HepG2 (cell line): ENCODE data around the gene ZNF792. TPM values are rescaled to one million over a fixed set of nuclear protein-coding genes. Genes with fewer than 3 reads are reported as not detected.

Experiments
- CBFB ChIP-seq: sonication (generic); formaldehyde crosslinking; IDR thresholded peaks from 2 replicates; pipeline ENCODE4 v1.4.0; 2020; ENCODE audit warnings: missing genetic modification reagents
- HNF4A ChIP-seq: sonication (generic); formaldehyde crosslinking; IDR thresholded peaks from 2 replicates; pipeline ENCODE4 v1.4.0; 2020; ENCODE audit warnings: missing genetic modification reagents
- HNRNPH1 ChIP-seq: fragments of 200-400 bp; formaldehyde crosslinking; optimal IDR thresholded peaks from 2 replicates; pipeline ENCODE3; 2017; ENCODE audit warnings: mild to moderate bottlenecking, low read depth, low read length
- LCORL ChIP-seq, 2 experiments: fragments of 450-650 bp in 1 of 2; sonication (generic) in 1 of 2; formaldehyde crosslinking in 1 of 2; IDR thresholded peaks; 2 replicates each; pipeline versions ENCODE4 v1.5.0 to v1.6.1; 2017 to 2020; ENCODE audit warnings: antibody characterized with exemption in 1 of 2, missing genetic modification reagents in 1 of 2
- MNT ChIP-seq: fragments of 450-650 bp; IDR thresholded peaks from 2 replicates; pipeline ENCODE4 v1.6.1; 2016
- NCOA2 ChIP-seq: sonication (generic); formaldehyde crosslinking; IDR thresholded peaks from 2 replicates; pipeline ENCODE4 v1.8.0; 2022; ENCODE audit warnings: inconsistent platforms
- NCOR1 ChIP-seq: fragments of 200-600 bp; sonication (generic); IDR thresholded peaks from 2 replicates; pipeline ENCODE4 v1.7.0; 2017; ENCODE audit warnings: antibody characterized with exemption, low read length, borderline replicate concordance
- NFKB2 ChIP-seq: sonication (generic); formaldehyde crosslinking; IDR thresholded peaks from 2 replicates; pipeline ENCODE4 v1.4.0; 2020; ENCODE audit warnings: missing genetic modification reagents, borderline replicate concordance
- NR2F2 ChIP-seq: IDR thresholded peaks from 2 replicates; pipeline ENCODE4 v1.6.1; 2012; ENCODE audit warnings: low read depth, inconsistent platforms, borderline replicate concordance
- SNAPC4 ChIP-seq: sonication (generic); formaldehyde crosslinking; IDR thresholded peaks from 2 replicates; pipeline ENCODE4 v1.4.0; 2020; ENCODE audit warnings: mild to moderate bottlenecking, missing genetic modification reagents
- XBP1 ChIP-seq: sonication (generic); formaldehyde crosslinking; IDR thresholded peaks from 2 replicates; pipeline ENCODE4 v1.5.0; 2020; ENCODE audit warnings: missing genetic modification reagents
- ZBTB38 ChIP-seq: sonication (generic); formaldehyde crosslinking; IDR thresholded peaks from 2 replicates; pipeline ENCODE4 v1.5.1; 2020; ENCODE audit warnings: mild to moderate bottlenecking, missing genetic modification reagents
- ZFY ChIP-seq: sonication (generic); formaldehyde crosslinking; IDR thresholded peaks from 2 replicates; pipeline ENCODE4 v1.4.0; 2020; ENCODE audit warnings: missing genetic modification reagents
- ZNF263 ChIP-seq: sonication (generic); formaldehyde crosslinking; IDR thresholded peaks from 2 replicates; pipeline ENCODE4 v1.4.0; 2020; ENCODE audit warnings: missing genetic modification reagents
- ZNF3 ChIP-seq: IDR thresholded peaks from 2 replicates; pipeline ENCODE4 v1.7.0; 2017; ENCODE audit warnings: inconsistent platforms
- ZNF720 ChIP-seq: sonication (generic); formaldehyde crosslinking; IDR thresholded peaks from 2 replicates; pipeline ENCODE4 v1.4.0; 2020; ENCODE audit warnings: missing genetic modification reagents
- ZNF790 ChIP-seq: sonication (generic); formaldehyde crosslinking; IDR thresholded peaks from 2 replicates; pipeline ENCODE4 v1.8.0; 2022; ENCODE audit warnings: missing genetic modification reagents, mild to moderate bottlenecking, borderline replicate concordance
- ZNF841 ChIP-seq: sonication (generic); formaldehyde crosslinking; IDR thresholded peaks from 2 replicates; pipeline ENCODE4 v1.8.1; 2023; ENCODE audit warnings: missing genetic modification reagents, borderline replicate concordance
- polyA plus RNA-seq, 8 experiments: library from polyadenylated mRNA; depleted of rRNA in 3 of 8; stranded (reverse) in 7 of 8; unstranded in 1 of 8; fragments of >200 nt; fragmentation: Illumina TruSeq in 4 of 8; extraction: Trizol in 4 of 8; gene quantifications; 2 replicates each; pipeline versions ENCODE4 v1.2.1 to v1.2.3, GENCODE V29; 2011 to 2016; ENCODE audit warnings: low read depth in 4 of 8, missing spikeins in 1 of 8, mixed read lengths in 1 of 8; ENCODE audit not compliant: insufficient read depth in 1 of 8
- total RNA-seq, 5 experiments: library from RNA; depleted of rRNA; stranded (reverse); fragments of >200 nt; fragmentation: Illumina TruSeq; extraction: Trizol; gene quantifications; 2 replicates each; pipeline ENCODE4 v1.2.3, GENCODE V29; 2016; ENCODE audit warnings: low read depth in 1 of 5
- TF ChIP-seq, protein P1 (sequence below): sonication (generic); formaldehyde crosslinking; IDR thresholded peaks from 2 replicates; pipeline ENCODE4 v1.4.0; 2020; ENCODE audit warnings: mild to moderate bottlenecking, low read depth, missing genetic modification reagents
- TF ChIP-seq, protein P2 (sequence below): sonication (generic); formaldehyde crosslinking; IDR thresholded peaks from 2 replicates; pipeline ENCODE4 v1.5.0; 2020; ENCODE audit warnings: mild to moderate bottlenecking, missing genetic modification reagents

ZNF792 gene
- total and polyA plus RNA-seq, 2 of the 13 experiments (the other 11 are each of a cell fraction or from before 2014, with no cell fraction given), result 5.5 to 11.5 TPM

DNA sequence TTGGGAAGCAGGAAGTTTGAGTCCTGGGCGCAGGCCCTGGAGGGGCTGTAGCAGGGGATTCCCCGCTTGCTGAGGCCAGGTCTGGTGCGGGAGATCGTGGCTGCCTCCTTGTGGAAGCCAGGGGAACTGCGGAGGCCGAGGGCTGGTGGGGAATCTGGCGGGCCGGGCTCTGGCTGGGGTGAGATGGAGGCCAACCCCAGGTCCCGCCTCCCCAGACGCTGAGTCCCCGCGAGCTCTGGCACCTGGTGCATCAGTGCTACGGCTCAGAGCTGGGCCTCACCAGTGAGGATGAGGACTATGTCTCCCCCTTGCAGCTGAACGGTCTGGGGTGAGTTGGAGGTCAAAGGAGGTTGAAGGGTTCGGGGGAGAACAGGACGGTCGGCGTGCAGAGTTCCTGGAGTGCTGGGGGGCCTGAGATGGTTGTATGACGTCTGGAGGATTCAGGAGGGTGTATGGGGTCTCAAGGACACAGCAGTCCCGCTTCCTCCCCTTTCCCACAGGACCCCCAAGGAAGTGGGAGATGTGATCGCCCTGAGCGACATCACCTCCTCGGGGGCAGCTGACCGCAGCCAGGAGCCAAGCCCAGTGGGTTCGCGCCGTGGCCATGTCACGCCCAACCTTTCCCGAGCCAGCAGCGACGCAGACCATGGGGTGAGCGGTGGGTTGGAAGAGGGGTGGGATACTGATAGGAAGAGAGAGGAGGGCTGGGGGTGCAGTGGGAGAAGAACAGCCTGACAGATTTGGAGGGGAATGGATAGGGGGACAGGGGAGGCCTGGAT is 49.2 kb upstream of the ZNF792 start (continued):
- no peak for TF ChIP-seq MNT
- no peak for TF ChIP-seq NCOA2
- TF ChIP-seq NR2F2, result no peak
- TF ChIP-seq, protein P1, sequence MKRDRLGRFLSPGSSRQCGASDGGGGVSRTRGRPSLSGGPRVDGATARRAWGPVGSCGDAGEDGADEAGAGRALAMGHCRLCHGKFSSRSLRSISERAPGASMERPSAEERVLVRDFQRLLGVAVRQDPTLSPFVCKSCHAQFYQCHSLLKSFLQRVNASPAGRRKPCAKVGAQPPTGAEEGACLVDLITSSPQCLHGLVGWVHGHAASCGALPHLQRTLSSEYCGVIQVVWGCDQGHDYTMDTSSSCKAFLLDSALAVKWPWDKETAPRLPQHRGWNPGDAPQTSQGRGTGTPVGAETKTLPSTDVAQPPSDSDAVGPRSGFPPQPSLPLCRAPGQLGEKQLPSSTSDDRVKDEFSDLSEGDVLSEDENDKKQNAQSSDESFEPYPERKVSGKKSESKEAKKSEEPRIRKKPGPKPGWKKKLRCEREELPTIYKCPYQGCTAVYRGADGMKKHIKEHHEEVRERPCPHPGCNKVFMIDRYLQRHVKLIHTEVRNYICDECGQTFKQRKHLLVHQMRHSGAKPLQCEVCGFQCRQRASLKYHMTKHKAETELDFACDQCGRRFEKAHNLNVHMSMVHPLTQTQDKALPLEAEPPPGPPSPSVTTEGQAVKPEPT (CRISPR knock-in tag), result no peak
- no peak for TF ChIP-seq CBFB (CRISPR knock-in tag)
- no peak for TF ChIP-seq HNRNPH1
- no peak for TF ChIP-seq ZFY (CRISPR knock-in tag)
- no peak for TF ChIP-seq ZNF720 (CRISPR knock-in tag)
- no peak for TF ChIP-seq XBP1
- TF ChIP-seq NCOR1, result no peak
- 0 out of 2 replicates have a peak, but pooled peaks have one; percentile 39 for TF ChIP-seq SNAPC4 (CRISPR knock-in tag)
- no peak for TF ChIP-seq ZNF790 (CRISPR knock-in tag)
- peak; percentile 35; the same call in 1 of the 2 replicates for TF ChIP-seq ZNF263
- no peak for TF ChIP-seq LCORL (IDR thresholded peaks at IDR 0.05)
- TF ChIP-seq LCORL (CRISPR knock-in tag; IDR thresholded peaks at IDR 0.05), result peak; percentile 67; the same call in 1 of the 2 replicates
- TF ChIP-seq ZNF3 (CRISPR knock-in tag), result no peak
- TF ChIP-seq HNF4A (CRISPR knock-in tag), result no peak
- TF ChIP-seq ZNF841, result no peak
- TF ChIP-seq NFKB2 (CRISPR knock-in tag), result peak; percentile 51; the same call in 1 of the 2 replicates
- TF ChIP-seq, protein P2, sequence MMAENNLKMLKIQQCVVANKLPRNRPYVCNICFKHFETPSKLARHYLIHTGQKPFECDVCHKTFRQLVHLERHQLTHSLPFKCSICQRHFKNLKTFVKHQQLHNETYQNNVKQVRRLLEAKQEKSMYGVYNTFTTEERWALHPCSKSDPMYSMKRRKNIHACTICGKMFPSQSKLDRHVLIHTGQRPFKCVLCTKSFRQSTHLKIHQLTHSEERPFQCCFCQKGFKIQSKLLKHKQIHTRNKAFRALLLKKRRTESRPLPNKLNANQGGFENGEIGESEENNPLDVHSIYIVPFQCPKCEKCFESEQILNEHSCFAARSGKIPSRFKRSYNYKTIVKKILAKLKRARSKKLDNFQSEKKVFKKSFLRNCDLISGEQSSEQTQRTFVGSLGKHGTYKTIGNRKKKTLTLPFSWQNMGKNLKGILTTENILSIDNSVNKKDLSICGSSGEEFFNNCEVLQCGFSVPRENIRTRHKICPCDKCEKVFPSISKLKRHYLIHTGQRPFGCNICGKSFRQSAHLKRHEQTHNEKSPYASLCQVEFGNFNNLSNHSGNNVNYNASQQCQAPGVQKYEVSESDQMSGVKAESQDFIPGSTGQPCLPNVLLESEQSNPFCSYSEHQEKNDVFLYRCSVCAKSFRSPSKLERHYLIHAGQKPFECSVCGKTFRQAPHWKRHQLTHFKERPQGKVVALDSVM (CRISPR knock-in tag), result peak; percentile 70; the same call in 1 of the 2 replicates
- TF ChIP-seq ZBTB38 (CRISPR knock-in tag), result peak; percentile 58; the same call in 1 of the 2 replicates
